H9 (cell line): Measurements from ENCODE around the gene MYH9. TPM values are rescaled to one million over a fixed set of nuclear protein-coding genes. Genes with fewer than 3 reads are reported as not detected.

Source experiments
- DNase-seq: peaks from one replicate; pipeline ENCODE4 v3.0.0-alpha.2; 2017
- H2AFZ ChIP-seq: one replicate; pipeline ENCODE4 v1.6.1; 2013; ENCODE audit warnings: mild to moderate bottlenecking, low read length, control low read depth, moderate library complexity
- H2AK5ac ChIP-seq: 2 replicates; pipeline ENCODE4 v1.6.1; 2013; ENCODE audit warnings: low read length, control low read depth, mixed read lengths; ENCODE audit not compliant: insufficient read length
- H2BK120ac ChIP-seq: one replicate; pipeline ENCODE4 v1.6.1; 2013; ENCODE audit warnings: low read depth, mild to moderate bottlenecking, low read length, control low read depth, inconsistent platforms; ENCODE audit not compliant: poor library complexity, severe bottlenecking
- H2BK12ac ChIP-seq: 2 replicates; pipeline ENCODE4 v1.6.1; 2013; ENCODE audit warnings: low read length, control low read depth, mixed read lengths, low read depth; ENCODE audit not compliant: insufficient read length
- H2BK15ac ChIP-seq: 2 replicates; pipeline ENCODE4 v1.6.1; 2013; ENCODE audit warnings: low read depth, low read length, control low read depth
- H2BK20ac ChIP-seq: one replicate; pipeline ENCODE4 v1.6.1; 2013; ENCODE audit warnings: low read depth, mild to moderate bottlenecking, low read length, control low read depth, inconsistent platforms; ENCODE audit not compliant: poor library complexity, severe bottlenecking
- H2BK5ac ChIP-seq: 2 replicates; pipeline ENCODE4 v1.6.1; 2013; ENCODE audit warnings: low read length, control low read depth, mixed read lengths; ENCODE audit not compliant: insufficient read length
- H3K14ac ChIP-seq: 2 replicates; pipeline ENCODE4 v1.6.1; 2013; ENCODE audit warnings: low read length, control low read depth; ENCODE audit not compliant: insufficient read depth
- H3K18ac ChIP-seq: 2 replicates; pipeline ENCODE4 v1.6.1; 2013; ENCODE audit warnings: low read depth, mild to moderate bottlenecking, mixed read lengths, low read length, control low read depth; ENCODE audit not compliant: insufficient read length
- H3K23ac ChIP-seq: 2 replicates; pipeline ENCODE4 v1.6.1; 2013; ENCODE audit warnings: low read length, control low read depth, mixed read lengths, low read depth; ENCODE audit not compliant: insufficient read length
- H3K23me2 ChIP-seq: 2 replicates; pipeline ENCODE4 v1.6.1; 2013; ENCODE audit warnings: low read depth, mild to moderate bottlenecking, mixed read lengths, low read length, control low read depth; ENCODE audit not compliant: insufficient read length, poor library complexity, severe bottlenecking
- H3K27ac ChIP-seq: 2 replicates; pipeline ENCODE4 v1.5.1; 2013; ENCODE audit warnings: low read length, control low read depth, mixed read lengths, low read depth; ENCODE audit not compliant: insufficient read length
- H3K27me3 ChIP-seq: 2 replicates; pipeline ENCODE4 v1.6.1; 2013; ENCODE audit warnings: low read length, control low read depth, inconsistent platforms; ENCODE audit not compliant: insufficient read depth
- H3K4ac ChIP-seq: 2 replicates; pipeline ENCODE4 v1.6.1; 2013; ENCODE audit warnings: low read depth, mild to moderate bottlenecking, control low read depth, inconsistent platforms, low read length, moderate library complexity
- H3K4me1 ChIP-seq: 2 replicates; pipeline ENCODE4 v1.6.1; 2013; ENCODE audit warnings: low read length, control low read depth, inconsistent platforms; ENCODE audit not compliant: insufficient read depth
- H3K4me2 ChIP-seq: 2 replicates; pipeline ENCODE4 v1.6.1; 2013; ENCODE audit warnings: low read length, control low read depth, mixed read lengths; ENCODE audit not compliant: insufficient read length, insufficient read depth
- H3K56ac ChIP-seq: 2 replicates; pipeline ENCODE4 v1.6.1; 2013; ENCODE audit warnings: low read depth, mild to moderate bottlenecking, mixed read lengths, low read length, control low read depth; ENCODE audit not compliant: insufficient read length
- H3K79me1 ChIP-seq: 2 replicates; pipeline ENCODE4 v1.6.1; 2013; ENCODE audit warnings: low read depth, mild to moderate bottlenecking, moderate library complexity, low read length, control low read depth, inconsistent platforms; ENCODE audit not compliant: insufficient read depth, poor library complexity, severe bottlenecking
- H3K79me2 ChIP-seq: 2 replicates; pipeline ENCODE4 v1.6.1; 2013; ENCODE audit warnings: low read length, control low read depth, inconsistent platforms; ENCODE audit not compliant: insufficient read depth
- H3K9ac ChIP-seq: 2 replicates; pipeline ENCODE4 v1.6.1; 2013; ENCODE audit warnings: low read length, control low read depth, mixed read lengths; ENCODE audit not compliant: insufficient read length; ENCODE audit errors: extremely low read depth
- H3K9me3 ChIP-seq: one replicate; pipeline ENCODE4 v1.6.1; 2013; ENCODE audit warnings: low read depth, low read length, inconsistent platforms; ENCODE audit not compliant: control insufficient read depth
- H3T11ph ChIP-seq: one replicate; pipeline ENCODE4 v1.6.1; 2013; ENCODE audit warnings: mild to moderate bottlenecking, low read length, control low read depth, inconsistent platforms
- H4K20me1 ChIP-seq: one replicate; pipeline ENCODE4 v1.6.1; 2013; ENCODE audit not compliant: control insufficient read depth, insufficient read length, insufficient read depth
- H4K5ac ChIP-seq: 2 replicates; pipeline ENCODE4 v1.6.1; 2013; ENCODE audit warnings: low read depth, mild to moderate bottlenecking, mixed read lengths, low read length, control low read depth; ENCODE audit not compliant: insufficient read length
- H4K8ac ChIP-seq: replicated peaks from 2 replicates; pipeline ENCODE4 v1.6.1; 2013; ENCODE audit warnings: low read length, control low read depth, mixed read lengths, low read depth; ENCODE audit not compliant: insufficient read length
- H4K91ac ChIP-seq: 2 replicates; pipeline ENCODE4 v1.6.1; 2013; ENCODE audit warnings: low read depth, mild to moderate bottlenecking, moderate library complexity, mixed read lengths, low read length, control low read depth; ENCODE audit not compliant: insufficient read length
- H3K27ac Mint-ChIP-seq, 3 experiments: 2 replicates in 2 of 3; 3 replicates in 1 of 3; pipeline ENCODE4 v1.8.0; 2020 to 2021; ENCODE audit warnings: mixed read lengths in 3 of 3, mild to moderate bottlenecking in 1 of 3, moderate library complexity in 1 of 3
- H3K27me3 Mint-ChIP-seq: 2 replicates; pipeline ENCODE4 v1.8.0; 2021; ENCODE audit warnings: low read depth, mild to moderate bottlenecking, moderate library complexity, mixed read lengths
- H3K36me3 Mint-ChIP-seq, 3 experiments: 2 replicates in 2 of 3; 3 replicates in 1 of 3; pipeline ENCODE4 v1.8.0; 2020 to 2021; ENCODE audit warnings: low read depth in 3 of 3, mixed read lengths in 3 of 3; ENCODE audit not compliant: insufficient read depth in 1 of 3
- H3K4me1 Mint-ChIP-seq, 2 experiments: 2 replicates each; pipeline ENCODE4 v1.8.0; 2020; ENCODE audit warnings: mixed read lengths in 2 of 2
- H3K4me3 Mint-ChIP-seq, 2 experiments: 2 replicates in 1 of 2; 3 replicates in 1 of 2; pipeline ENCODE4 v1.8.0; 2020 to 2021; ENCODE audit warnings: mild to moderate bottlenecking in 2 of 2, mixed read lengths in 2 of 2, moderate library complexity in 1 of 2
- H3K9me3 Mint-ChIP-seq, 2 experiments: 2 replicates in 1 of 2; 3 replicates in 1 of 2; pipeline ENCODE4 v1.8.0; 2020; ENCODE audit warnings: mild to moderate bottlenecking in 2 of 2, mixed read lengths in 2 of 2, moderate library complexity in 1 of 2
- WGBS: extraction: QIAGEN DNeasy Blood & Tissue Kit; methylation state at CpG from one replicate; pipeline ENCODE4 v1.1.7; 2013; ENCODE audit warnings: missing lambda C conversion rate, low lambda C conversion rate, mixed read lengths; ENCODE audit not compliant: insufficient read length; ENCODE audit errors: extremely low coverage; 5-methylcytosine and 5-hydroxymethylcytosine counted together
- total RNA-seq: library from RNA; stranded (reverse); gene quantifications from 2 replicates; pipeline ENCODE4 v1.2.1, GENCODE V29; 2021
- TF ChIP-seq, protein P1 (sequence below): fragments of 200-600 bp; sonication (generic); conservative IDR thresholded peaks from 3 replicates; pipeline ENCODE4 v1.8.0; 2021; ENCODE audit warnings: antibody characterized with exemption, mild to moderate bottlenecking

MYH9 gene
- total RNA-seq, 1 experiment from 2014 or later = 266 TPM

DNA sequence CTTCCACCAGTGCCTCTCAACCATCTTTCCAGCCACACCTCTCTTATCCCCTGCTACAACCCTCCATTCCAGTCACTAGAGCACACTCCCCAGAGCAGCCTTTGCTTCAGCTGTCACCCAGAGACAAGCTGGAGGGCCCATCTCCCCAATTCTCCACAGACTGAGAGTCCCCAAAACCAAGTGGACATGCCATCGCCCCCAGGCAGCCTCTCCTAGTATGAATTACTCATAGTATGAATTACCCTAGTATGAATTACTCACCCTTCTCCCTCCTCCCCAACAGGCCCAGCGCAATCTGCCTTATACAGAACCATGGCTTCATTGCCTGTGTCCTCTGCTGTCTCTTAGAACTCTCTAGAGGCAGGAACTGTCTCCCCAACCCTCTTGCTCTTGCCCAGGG, 24.8 kb downstream of the MYH9 start:
- peaks cover 83 to 91% of the 10 kb centered on the region in 2 experiments for H3K4me1 Mint-ChIP-seq
- Histone ChIP-seq H3K56ac (no peak overlapping the region), H4K8ac (no peak overlapping the region), H2AFZ (no peak overlapping the region), H3K23ac (no peak overlapping the region), H3K9me3 (no peaks in the 10 kb centered on the region), H3K4me2 (no peak overlapping the region), H3K4ac (no peak overlapping the region), H2BK20ac (no peak overlapping the region), H3K9ac (no peak overlapping the region), H3K79me2 (peaks cover 74% of the 10 kb centered on the region; the same call in 1 of the 2 replicates), H3K27me3 (no peaks in the 10 kb centered on the region), H3K27ac (no peak overlapping the region), H4K20me1 (peaks cover 5% of the 10 kb centered on the region), H3K23me2 (no peaks in the 10 kb centered on the region), H4K5ac (no peak overlapping the region), H4K91ac (no peak overlapping the region), H3T11ph (no peak overlapping the region), H3K18ac (no peak overlapping the region), H3K79me1 (peaks cover 5% of the 10 kb centered on the region), H3K4me1 (peaks cover 37% of the 10 kb centered on the region), H2BK12ac (peak overlapping the region; percentile 22), H2BK5ac (no peak overlapping the region), H2AK5ac (no peak overlapping the region), H2BK15ac (no peak overlapping the region), H3K14ac (no peak overlapping the region), H2BK120ac (no peak overlapping the region)
- DNase-seq = no peak
- H3K36me3 Mint-ChIP-seq = peaks cover 5 to 11% (median 7%) of the 10 kb centered on the region in 3 experiments; a peak in 4 of 7 replicates
- no peak overlapping the region for H3K4me3 Mint-ChIP-seq
- no CpG with 5 or more reads among the region's 2 CpGs for WGBS
- H3K9me3 Mint-ChIP-seq = no peaks in the 10 kb centered on the region
- H3K27me3 Mint-ChIP-seq = no peaks in the 10 kb centered on the region
- H3K27ac Mint-ChIP-seq = peak overlapping the region; percentile 59 to 90 (median 87)
- TF ChIP-seq, protein P1, sequence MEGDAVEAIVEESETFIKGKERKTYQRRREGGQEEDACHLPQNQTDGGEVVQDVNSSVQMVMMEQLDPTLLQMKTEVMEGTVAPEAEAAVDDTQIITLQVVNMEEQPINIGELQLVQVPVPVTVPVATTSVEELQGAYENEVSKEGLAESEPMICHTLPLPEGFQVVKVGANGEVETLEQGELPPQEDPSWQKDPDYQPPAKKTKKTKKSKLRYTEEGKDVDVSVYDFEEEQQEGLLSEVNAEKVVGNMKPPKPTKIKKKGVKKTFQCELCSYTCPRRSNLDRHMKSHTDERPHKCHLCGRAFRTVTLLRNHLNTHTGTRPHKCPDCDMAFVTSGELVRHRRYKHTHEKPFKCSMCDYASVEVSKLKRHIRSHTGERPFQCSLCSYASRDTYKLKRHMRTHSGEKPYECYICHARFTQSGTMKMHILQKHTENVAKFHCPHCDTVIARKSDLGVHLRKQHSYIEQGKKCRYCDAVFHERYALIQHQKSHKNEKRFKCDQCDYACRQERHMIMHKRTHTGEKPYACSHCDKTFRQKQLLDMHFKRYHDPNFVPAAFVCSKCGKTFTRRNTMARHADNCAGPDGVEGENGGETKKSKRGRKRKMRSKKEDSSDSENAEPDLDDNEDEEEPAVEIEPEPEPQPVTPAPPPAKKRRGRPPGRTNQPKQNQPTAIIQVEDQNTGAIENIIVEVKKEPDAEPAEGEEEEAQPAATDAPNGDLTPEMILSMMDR = no peak
